Esophagus squamous epithelium (tissue), 4 donors: Measurements from ENCODE around the gene NMNAT3.

Source experiments
- CTCF ChIP-seq, 6 experiments: fragments of 450-650 bp in 4 of 6; fragments of 200-600 bp in 2 of 6; sonication (generic) in 2 of 6; IDR thresholded peaks; one replicate each; pipeline ENCODE4 v1.5.1; 2016 to 2019; ENCODE audit warnings: antibody characterized with exemption in 6 of 6, mild to moderate bottlenecking in 4 of 6, moderate library complexity in 4 of 6
- POLR2A ChIP-seq, 4 donors: fragments of 450-650 bp; IDR thresholded peaks; one replicate each; pipeline ENCODE4 v1.6.1; 2017; ENCODE audit warnings: antibody characterized with exemption in 4 of 4, mild to moderate bottlenecking in 4 of 4, moderate library complexity in 3 of 4

GRCh38 chr3:139564294-139564861 is 113.4 kb downstream of the NMNAT3 start:
- TF ChIP-seq CTCF (IDR thresholded peaks at IDR 0.05) (peak in 2 of 6 experiments; percentile 12 to 46), POLR2A (IDR thresholded peaks at IDR 0.05) (no peak)
